Progenitor cell of endocrine pancreas (in vitro differentiated cells): ENCODE measurements around the gene XPNPEP1. TPM values are rescaled to one million over a fixed set of nuclear protein-coding genes. Genes with fewer than 3 reads are reported as not detected.

ENCODE experiments used
- DNase-seq: peaks from one replicate; pipeline ENCODE4 v3.0.0; 2021; ENCODE audit warnings: low spot score; ENCODE audit not compliant: unreplicated experiment
- H3K27ac Mint-ChIP-seq: 2 replicates; pipeline ENCODE4 v1.8.0; 2021; ENCODE audit warnings: mild to moderate bottlenecking, moderate library complexity, mixed read lengths
- H3K27me3 Mint-ChIP-seq: 2 replicates; pipeline ENCODE4 v1.8.0; 2021; ENCODE audit warnings: mixed read lengths
- H3K36me3 Mint-ChIP-seq: 2 replicates; pipeline ENCODE4 v1.8.0; 2022; ENCODE audit warnings: mixed read lengths; ENCODE audit not compliant: insufficient read depth
- H3K4me1 Mint-ChIP-seq: 2 replicates; pipeline ENCODE4 v1.8.0; 2021; ENCODE audit warnings: low read depth, mixed read lengths
- H3K4me3 Mint-ChIP-seq: 2 replicates; pipeline ENCODE4 v1.8.0; 2021; ENCODE audit warnings: low read depth, mild to moderate bottlenecking, moderate library complexity, mixed read lengths
- H3K9me3 Mint-ChIP-seq: 2 replicates; pipeline ENCODE4 v1.8.0; 2021; ENCODE audit warnings: low read depth, mixed read lengths
- total RNA-seq: library from RNA; stranded (reverse); gene quantifications from 2 replicates; pipeline ENCODE4 v1.2.1, GENCODE V29; 2021
- TF ChIP-seq, protein P1 (sequence below): fragments of 200-600 bp; sonication (generic); IDR thresholded peaks from one replicate; pipeline ENCODE4 v1.5.0; 2021; ENCODE audit warnings: antibody characterized with exemption, mild to moderate bottlenecking; ENCODE audit not compliant: unreplicated experiment

XPNPEP1 gene
- total RNA-seq, 1 donor from 2014 or later: 40.0 TPM

DNA sequence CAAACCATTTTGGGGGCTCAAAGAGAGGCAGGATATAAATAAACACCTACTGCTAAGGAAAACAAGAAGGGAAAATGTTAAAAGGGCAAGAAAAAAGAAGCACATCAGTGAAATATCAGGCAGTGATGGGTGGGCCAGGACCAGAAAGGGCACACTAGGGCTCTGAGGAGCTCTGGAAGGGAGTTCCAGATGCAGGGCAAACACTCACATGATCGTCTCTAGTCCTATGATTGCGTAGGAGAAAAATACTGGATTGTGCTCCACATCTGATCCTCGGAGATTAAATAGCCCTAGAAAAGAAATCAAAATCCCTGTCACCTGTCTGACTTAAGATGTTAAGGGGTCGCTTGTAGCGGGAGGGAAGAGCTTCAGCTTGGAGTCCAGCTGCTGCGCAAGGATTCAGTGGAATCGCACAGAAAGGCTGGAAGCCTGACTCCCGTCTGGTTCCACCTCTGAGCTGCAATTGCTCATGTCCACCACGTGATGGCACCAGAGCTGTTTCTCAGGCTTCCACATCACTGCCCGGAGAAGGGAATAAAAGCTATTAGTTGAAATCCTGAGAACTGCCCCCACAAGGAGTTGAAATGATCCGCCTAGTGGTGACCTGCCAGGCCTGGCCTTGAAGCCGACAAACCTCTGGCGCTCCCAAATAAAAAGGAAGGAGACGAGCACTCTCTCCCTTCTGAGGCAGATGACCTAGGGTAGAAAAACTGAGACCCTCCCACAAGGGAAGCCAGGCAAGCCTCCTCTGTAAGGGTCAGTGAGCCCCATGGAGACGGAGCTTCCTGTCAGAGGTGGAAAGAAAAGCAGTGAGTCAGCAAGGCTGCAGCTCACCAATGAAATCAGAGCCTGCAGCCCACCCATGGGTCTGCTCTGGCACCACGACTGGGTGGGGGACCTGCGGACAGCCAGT lies 39.2 kb downstream of the XPNPEP1 start:
- TF ChIP-seq, protein P1, sequence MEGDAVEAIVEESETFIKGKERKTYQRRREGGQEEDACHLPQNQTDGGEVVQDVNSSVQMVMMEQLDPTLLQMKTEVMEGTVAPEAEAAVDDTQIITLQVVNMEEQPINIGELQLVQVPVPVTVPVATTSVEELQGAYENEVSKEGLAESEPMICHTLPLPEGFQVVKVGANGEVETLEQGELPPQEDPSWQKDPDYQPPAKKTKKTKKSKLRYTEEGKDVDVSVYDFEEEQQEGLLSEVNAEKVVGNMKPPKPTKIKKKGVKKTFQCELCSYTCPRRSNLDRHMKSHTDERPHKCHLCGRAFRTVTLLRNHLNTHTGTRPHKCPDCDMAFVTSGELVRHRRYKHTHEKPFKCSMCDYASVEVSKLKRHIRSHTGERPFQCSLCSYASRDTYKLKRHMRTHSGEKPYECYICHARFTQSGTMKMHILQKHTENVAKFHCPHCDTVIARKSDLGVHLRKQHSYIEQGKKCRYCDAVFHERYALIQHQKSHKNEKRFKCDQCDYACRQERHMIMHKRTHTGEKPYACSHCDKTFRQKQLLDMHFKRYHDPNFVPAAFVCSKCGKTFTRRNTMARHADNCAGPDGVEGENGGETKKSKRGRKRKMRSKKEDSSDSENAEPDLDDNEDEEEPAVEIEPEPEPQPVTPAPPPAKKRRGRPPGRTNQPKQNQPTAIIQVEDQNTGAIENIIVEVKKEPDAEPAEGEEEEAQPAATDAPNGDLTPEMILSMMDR: peak; percentile 93
- Mint-ChIP-seq H3K36me3 (peaks cover 17% of the 10 kb centered on the region), H3K4me3 (peak overlapping the region; percentile 10), H3K27me3 (no peaks in the 10 kb centered on the region), H3K9me3 (no peaks in the 10 kb centered on the region), H3K4me1 (peaks cover 4% of the 10 kb centered on the region), H3K27ac (peak overlapping the region; percentile 50)
- DNase-seq: peak; percentile 73

DNA sequence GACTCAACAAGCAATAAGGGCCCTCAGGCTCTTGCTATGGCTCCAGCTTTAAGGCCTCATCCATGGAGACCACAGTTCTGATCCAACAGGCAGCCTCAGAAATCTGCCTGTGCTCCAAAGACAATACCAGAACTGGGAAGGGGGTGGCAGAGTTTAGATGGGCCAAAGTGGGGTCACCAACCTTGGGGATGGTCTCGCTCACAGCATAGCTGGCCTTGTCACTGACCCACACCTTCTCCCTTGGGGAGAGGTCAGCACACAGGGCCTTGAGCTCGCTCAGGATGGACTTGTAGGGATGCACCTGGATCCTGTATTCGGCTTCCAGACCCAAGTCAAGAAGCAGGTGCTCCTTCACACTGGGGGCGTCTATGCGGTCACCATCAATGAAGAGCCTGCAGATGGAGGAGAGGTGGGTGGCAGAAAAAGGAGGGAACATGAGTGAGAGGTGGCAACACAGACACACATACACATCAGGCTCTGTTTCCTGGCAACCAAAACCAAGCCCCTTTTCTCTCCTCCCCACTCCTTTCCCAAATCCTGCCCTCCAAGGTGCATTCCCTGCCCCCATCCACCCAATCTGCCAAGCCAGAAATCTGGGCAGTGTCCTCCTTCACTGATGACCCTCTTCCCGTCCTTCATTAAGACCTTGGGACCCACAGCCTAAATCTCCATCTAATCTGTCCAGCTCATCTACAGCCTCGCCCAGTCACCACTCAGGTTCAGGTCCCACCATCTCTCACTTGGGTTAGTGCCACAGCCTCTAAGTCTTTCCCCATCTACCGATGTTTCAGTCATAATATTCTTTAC lies 40.9 kb downstream of the XPNPEP1 start:
- H3K36me3 Mint-ChIP-seq: peaks cover 14% of the 10 kb centered on the region
- H3K9me3 Mint-ChIP-seq: no peaks in the 10 kb centered on the region
- no peak for DNase-seq
- peaks cover 4% of the 10 kb centered on the region for H3K4me1 Mint-ChIP-seq
- no peak overlapping the region for H3K4me3 Mint-ChIP-seq
- TF ChIP-seq, protein P1: no peak
- H3K27ac Mint-ChIP-seq: no peak overlapping the region
- no peaks in the 10 kb centered on the region for H3K27me3 Mint-ChIP-seq

DNA sequence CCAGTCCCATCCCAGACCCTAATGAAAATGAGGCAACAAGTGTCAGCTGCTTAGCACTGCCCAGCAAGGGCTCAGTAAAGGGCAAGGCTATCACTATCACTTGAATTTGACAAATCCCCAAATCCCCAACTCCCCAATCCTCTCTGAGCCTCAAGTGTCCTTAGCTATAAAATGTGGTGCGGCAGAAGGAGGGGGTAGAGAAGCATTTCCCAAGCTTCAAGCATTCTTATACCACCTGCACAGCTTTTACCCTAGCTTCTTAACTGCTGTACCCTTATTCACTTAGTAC lies 41.6 kb downstream of the XPNPEP1 start:
- H3K27ac Mint-ChIP-seq: no peak overlapping the region
- H3K36me3 Mint-ChIP-seq: peaks cover 13% of the 10 kb centered on the region

DNA sequence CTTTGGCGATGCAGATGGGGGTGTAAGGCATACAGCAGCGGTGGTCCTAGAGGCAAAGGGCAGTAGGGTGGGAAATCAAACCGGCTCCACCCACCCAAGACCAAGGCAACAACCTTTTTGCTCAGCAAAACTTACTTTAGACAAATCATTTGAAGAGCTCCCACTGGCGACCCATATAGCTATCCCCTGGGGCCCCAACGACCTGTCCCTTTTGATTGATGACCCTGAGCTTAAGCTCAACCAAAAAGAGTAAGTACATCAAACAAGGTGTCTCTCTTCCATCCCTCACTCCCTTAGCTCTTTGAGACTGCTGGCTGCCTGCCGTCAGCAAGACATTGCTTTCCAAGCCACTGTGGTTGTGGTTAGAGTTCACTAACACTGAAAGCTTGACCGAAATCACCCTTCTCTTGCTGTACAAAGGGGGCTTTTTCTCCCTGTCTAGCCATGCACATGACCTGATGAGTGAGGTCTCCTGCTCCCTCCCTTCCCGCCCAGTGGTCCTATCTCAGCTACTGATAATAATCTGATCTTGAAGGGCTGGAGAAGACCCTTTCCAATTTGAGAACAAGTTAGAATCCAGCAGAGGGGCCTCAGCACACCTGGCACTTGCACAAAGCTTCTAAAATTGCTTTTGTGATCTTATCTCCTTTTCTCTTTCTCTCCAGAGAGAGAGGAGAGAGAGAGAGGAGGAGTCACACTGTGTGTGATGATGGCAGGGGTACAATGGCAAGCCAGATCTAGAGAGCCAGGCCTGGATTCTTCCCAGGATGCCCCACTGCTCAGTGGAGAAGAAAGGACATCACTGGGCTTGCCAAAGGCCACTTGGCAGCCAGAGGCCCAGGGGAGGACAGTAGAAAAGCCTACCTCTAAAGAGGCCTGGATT lies 42.2 kb downstream of the XPNPEP1 start:
- TF ChIP-seq, protein P1: no peak
- Mint-ChIP-seq H3K27me3 (no peaks in the 10 kb centered on the region), H3K4me1 (peaks cover 4% of the 10 kb centered on the region), H3K9me3 (no peaks in the 10 kb centered on the region), H3K36me3 (peaks cover 13% of the 10 kb centered on the region), H3K4me3 (no peak overlapping the region), H3K27ac (peak overlapping the region; percentile 34)
- no peak for DNase-seq

More for the DNA sequence above, 41.6 kb downstream of the XPNPEP1 start:
- peaks cover 4% of the 10 kb centered on the region for H3K4me1 Mint-ChIP-seq
- no peaks in the 10 kb centered on the region for H3K27me3 Mint-ChIP-seq
- no peak for DNase-seq
- H3K4me3 Mint-ChIP-seq: no peak overlapping the region
- TF ChIP-seq, protein P1: no peak
- H3K9me3 Mint-ChIP-seq: no peaks in the 10 kb centered on the region

DNA sequence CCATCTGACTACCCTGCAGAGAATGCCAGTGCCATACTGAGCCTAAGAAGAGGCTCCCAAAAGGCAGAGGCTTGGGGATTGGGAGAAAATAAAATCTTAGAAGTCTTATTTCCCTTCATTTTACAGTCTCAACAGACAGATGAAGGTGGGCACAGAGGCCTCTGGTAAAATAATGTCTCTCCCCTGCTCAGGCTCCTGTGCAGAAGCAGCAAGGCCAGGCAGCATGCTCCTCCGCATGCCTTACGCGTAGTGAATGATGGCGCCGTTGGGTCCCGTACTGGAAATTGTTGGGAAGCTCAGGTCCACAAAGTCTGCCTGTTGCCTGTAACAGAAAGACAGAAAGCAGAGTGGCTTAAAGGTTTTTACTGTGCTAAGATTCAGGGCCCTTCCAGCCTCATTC lies 45.8 kb downstream of the XPNPEP1 start:
- TF ChIP-seq, protein P1: no peak
- Mint-ChIP-seq H3K36me3 (peaks cover 9% of the 10 kb centered on the region), H3K4me1 (peaks cover 2% of the 10 kb centered on the region), H3K27ac (no peak overlapping the region), H3K4me3 (no peak overlapping the region), H3K27me3 (no peaks in the 10 kb centered on the region), H3K9me3 (no peaks in the 10 kb centered on the region)
- DNase-seq: no peak
